ENCODE results near the gene MAEL.

DNA sequence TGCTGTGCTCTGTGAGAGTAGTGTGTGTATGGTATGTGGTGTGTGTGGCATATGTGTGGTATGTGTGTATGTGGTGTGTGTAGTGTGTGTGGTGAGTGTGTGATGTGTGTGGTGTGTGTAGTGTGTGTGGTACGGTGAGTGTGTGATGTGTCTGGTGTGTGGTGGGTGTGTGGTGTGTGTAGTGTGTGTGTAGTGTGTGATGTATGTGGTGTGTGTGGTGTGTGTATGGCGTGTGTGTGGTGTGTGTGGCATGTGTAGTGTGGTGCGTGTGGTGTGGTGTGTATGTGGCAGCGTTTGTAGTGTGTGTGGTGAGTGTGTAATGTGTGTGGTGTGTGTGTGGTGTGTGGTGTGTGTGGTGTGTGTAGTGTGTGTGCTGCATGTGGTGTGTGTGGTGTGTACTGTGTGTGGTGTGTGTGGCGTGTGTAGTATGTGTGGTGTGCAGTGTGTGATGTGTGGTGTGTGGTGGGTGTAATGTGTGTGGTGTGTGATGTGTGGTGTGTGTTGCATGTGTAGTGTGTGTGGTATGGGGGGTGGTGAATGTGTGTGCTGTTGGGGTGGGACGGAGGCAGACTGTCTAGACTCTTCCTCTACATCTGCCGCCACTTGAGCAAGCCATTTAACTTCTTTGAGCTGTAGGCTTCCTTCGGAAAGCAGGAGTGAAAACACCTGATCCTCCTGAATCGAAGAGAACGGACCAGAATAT, 67.6 kb downstream of the MAEL start:
- no peak for TF ChIP-seq CREB1 (CRISPR knock-in tag; IDR thresholded peaks at IDR 0.05)
- TF ChIP-seq, protein P1, sequence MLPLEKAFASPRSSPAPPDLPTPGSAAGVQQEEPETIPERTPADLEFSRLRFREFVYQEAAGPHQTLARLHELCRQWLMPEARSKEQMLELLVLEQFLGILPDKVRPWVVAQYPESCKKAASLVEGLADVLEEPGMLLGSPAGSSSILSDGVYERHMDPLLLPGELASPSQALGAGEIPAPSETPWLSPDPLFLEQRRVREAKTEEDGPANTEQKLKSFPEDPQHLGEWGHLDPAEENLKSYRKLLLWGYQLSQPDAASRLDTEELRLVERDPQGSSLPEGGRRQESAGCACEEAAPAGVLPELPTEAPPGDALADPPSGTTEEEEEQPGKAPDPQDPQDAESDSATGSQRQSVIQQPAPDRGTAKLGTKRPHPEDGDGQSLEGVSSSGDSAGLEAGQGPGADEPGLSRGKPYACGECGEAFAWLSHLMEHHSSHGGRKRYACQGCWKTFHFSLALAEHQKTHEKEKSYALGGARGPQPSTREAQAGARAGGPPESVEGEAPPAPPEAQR (CRISPR knock-in tag; IDR thresholded peaks at IDR 0.05) = no peak
- no peak for TF ChIP-seq CTCF (IDR thresholded peaks at IDR 0.05)
- no peak for TF ChIP-seq ZBTB43 (CRISPR knock-in tag; IDR thresholded peaks at IDR 0.05)
- no peak for TF ChIP-seq JUN (CRISPR knock-in tag; IDR thresholded peaks at IDR 0.05)
- TF ChIP-seq E2F5 (CRISPR knock-in tag; IDR thresholded peaks at IDR 0.05) = no peak
- TF ChIP-seq AFF4 (CRISPR knock-in tag; IDR thresholded peaks at IDR 0.05; ENCODE audit: borderline replicate concordance) = no peak
- TF ChIP-seq USF1 (CRISPR knock-in tag; IDR thresholded peaks at IDR 0.05) = no peak
- TF ChIP-seq SP1 (CRISPR knock-in tag; conservative IDR thresholded peaks at IDR 0.05) = no peak
- TF ChIP-seq ZNF671 (CRISPR knock-in tag; IDR thresholded peaks at IDR 0.05) = no peak
